GM12872 (cell line): ENCODE measurements around the gene TSHZ2.

ENCODE experiments used
- TF ChIP-seq, protein P1 (sequence below): IDR thresholded peaks from 3 replicates; pipeline ENCODE4 v1.5.1; 2011; ENCODE audit warnings: low read depth, mild to moderate bottlenecking, low read length, moderate library complexity; ENCODE audit not compliant: insufficient read depth

Gene TSHZ2

GRCh38 chr20:53214392-53214791 is 242.2 kb downstream of the TSHZ2 start:
- TF ChIP-seq, protein P1, sequence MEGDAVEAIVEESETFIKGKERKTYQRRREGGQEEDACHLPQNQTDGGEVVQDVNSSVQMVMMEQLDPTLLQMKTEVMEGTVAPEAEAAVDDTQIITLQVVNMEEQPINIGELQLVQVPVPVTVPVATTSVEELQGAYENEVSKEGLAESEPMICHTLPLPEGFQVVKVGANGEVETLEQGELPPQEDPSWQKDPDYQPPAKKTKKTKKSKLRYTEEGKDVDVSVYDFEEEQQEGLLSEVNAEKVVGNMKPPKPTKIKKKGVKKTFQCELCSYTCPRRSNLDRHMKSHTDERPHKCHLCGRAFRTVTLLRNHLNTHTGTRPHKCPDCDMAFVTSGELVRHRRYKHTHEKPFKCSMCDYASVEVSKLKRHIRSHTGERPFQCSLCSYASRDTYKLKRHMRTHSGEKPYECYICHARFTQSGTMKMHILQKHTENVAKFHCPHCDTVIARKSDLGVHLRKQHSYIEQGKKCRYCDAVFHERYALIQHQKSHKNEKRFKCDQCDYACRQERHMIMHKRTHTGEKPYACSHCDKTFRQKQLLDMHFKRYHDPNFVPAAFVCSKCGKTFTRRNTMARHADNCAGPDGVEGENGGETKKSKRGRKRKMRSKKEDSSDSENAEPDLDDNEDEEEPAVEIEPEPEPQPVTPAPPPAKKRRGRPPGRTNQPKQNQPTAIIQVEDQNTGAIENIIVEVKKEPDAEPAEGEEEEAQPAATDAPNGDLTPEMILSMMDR = no peak

DNA sequence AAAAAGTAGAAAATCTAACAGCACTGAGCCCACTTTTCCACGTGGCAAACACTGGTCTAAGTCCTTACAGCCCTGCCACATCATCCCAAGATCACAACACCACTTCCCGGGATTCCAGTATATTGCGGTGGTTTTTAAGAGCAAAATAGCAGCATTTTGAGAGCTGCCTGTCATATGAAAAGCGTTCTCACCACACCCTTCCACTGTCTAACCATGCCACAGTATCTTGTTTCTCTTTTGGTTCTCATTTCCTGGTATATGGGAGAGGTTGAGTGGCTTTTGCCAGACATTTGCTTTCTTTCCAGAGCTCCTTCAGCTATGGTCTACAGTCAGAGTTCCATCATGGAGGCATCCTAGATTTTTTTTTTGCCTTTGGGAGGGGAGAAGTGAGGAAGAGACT is 243.0 kb downstream of the TSHZ2 start:
- TF ChIP-seq, protein P1 = no peak

DNA sequence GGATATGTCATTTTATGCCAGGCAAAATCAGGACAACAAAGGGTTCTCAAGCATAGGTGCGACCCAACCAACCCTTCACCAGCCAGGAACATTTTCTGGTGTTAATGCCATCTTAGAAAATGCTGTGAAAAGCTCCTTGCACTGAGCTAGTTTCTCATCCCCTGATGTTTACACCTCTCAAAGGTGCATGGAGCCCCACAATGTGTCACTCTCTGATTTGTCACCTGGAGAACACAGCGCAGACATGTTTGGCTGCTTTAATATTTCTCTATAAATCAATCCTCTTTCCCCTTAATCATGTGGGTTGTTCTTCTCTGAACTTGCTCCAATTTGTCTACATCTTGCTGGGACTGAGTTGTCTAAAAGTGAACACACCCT is 244.3 kb downstream of the TSHZ2 start:
- TF ChIP-seq, protein P1 = no peak

GRCh38 chr20:53216856-53217576 is 244.9 kb downstream of the TSHZ2 start:
- TF ChIP-seq, protein P1 = peak; percentile 92

GRCh38 chr20:53220482-53221307 is 248.5 kb downstream of the TSHZ2 start:
- TF ChIP-seq, protein P1 = no peak

DNA sequence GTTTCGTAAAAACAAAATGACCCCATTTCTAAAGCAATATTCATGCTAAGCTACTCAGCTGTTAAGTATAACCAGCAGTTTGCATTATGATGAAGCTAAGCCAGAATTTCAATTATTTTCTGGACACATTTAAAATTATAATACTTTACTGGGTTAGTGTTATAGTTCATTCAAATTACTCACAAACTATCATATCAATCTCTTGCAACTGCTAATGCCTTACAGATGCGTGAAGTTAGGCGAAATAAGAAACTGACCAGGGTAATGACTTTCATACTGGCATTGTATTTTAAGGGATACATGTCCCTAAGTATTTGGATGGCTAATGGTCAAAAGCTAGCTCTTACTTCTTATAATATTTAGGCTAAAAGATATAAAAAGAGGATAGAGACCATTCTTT is 249.6 kb downstream of the TSHZ2 start:
- TF ChIP-seq, protein P1 = no peak

DNA sequence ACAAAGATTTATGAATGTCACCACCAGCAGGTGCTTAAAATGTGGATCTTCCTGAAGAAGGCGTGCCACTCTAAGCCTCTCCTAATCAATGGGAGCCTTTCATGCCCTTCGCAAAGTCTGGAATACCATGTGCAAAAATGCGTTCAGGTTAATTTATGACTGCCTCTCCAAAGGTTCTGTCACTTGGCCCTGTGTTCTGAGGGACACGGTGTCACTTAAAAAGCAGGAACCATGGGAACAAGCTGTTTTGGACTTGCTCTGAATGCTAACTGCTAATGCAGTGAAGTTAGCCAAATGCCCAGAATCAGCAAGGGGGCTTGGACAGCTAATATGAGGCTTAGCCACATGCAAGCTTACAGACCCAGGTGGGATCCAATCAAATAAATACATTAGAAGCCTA is 250.3 kb downstream of the TSHZ2 start:
- TF ChIP-seq, protein P1 = no peak
